GM12873 (cell line): ENCODE data around the gene CDKAL1.

ENCODE experiments used
- CTCF ChIP-seq: IDR thresholded peaks from 2 replicates; pipeline ENCODE4 v1.5.1; 2012; ENCODE audit warnings: low read depth, mild to moderate bottlenecking, moderate library complexity, low read length, control low read depth; ENCODE audit not compliant: insufficient read depth; ENCODE audit errors: missing control alignments

CDKAL1 gene

DNA sequence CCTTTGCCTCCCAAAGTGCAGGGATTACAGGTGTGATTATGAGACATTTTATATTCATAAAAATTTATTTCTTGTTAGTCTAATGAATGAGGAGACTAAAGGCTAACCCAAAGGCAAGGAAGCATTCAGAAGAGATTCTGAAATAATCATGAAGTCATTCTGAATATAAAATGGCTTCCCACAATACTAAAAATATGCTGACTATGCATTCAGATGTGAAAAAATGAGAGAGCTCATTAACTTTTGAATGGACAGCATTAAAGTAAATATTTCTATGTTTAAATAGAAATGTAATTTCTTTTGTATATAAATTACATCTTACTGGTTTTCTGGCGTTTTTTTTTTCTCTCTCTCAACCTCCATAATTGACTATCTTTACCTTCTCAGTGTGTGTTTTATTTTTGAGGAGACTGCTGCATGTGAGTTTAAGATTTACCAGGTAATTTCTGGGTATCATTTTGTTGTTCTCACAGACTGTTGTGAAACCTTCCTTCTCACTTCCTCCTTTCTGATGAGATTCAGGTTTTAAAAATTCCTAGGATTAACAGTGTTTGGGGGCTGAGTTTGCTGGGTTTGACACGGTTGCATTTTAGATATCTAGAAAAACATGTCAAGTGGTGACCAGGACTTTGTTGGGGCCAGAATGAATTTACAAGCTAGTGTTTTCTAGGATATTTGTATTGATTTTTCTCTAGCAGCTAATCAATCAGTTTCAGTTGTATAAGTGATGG lies 316.6 kb downstream of the CDKAL1 start:
- TF ChIP-seq CTCF = no peak

DNA sequence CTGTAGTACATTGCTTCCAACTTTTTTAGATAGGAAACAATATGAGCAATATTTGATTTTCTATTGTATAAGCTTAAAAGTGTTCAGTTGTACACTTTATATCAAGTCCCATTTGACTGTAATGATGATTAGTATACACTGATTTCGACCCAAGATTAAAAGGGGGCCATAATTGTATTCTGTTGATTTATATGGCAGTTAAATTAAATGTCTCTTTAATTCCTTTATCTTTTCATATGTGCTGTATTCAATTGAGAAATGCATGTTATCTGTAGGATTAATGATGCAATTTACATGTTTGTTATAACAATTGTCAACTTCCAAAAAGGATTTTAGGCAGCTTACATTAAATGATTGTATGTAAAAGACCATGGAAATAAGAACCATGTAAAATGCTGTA lies 317.5 kb downstream of the CDKAL1 start:
- no peak for TF ChIP-seq CTCF

GRCh38 chr6:20853828-20854227 lies 319.6 kb downstream of the CDKAL1 start:
- TF ChIP-seq CTCF = no peak

DNA sequence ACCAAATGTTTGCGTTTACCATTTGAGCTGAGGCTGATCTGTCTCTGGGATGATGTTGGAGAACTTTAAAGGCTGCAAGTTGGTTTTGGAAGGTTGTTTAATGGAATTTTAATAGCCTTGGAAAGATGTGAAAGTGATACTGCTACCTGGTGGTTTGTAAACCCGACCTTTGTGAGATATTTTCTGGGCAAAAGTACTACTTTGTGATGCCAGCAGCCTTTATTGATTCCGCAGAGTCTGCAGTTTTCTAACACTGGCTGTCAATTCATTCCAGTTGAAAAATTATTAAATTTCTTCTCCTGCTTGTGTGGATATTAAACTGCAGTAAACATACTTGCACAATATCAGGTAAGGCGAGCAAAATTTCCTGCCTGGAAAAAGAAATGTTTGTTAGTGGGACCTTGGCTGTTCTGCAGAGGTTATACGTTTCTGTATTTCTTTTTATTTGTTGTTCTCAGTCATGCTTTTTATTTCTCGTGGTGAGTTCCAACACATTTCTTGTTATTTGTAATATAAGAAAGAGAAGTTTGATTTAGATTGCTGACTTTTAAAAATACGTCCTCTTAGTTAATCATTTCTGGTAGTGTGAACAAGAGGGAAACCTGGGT lies 322.5 kb downstream of the CDKAL1 start:
- no peak for TF ChIP-seq CTCF

DNA sequence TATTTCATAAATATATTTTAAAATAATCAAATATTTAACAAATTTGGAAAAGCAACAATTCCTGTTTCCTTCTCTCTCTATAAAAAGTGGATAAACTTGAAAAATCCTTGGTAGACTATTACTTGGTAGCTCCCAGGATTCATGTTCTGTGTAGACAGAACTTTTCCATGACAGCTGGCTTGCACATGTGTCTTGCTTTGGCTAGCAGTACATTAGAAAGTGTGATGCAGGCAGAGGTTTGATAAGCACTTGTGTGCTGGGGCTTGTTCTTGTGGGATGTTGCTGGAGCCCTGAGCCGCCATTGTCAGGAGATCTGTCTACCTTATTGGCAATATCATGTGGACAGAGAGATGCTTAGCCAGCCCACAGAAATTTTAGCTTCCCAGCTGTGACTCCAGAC lies 327.2 kb downstream of the CDKAL1 start:
- no peak for TF ChIP-seq CTCF

DNA sequence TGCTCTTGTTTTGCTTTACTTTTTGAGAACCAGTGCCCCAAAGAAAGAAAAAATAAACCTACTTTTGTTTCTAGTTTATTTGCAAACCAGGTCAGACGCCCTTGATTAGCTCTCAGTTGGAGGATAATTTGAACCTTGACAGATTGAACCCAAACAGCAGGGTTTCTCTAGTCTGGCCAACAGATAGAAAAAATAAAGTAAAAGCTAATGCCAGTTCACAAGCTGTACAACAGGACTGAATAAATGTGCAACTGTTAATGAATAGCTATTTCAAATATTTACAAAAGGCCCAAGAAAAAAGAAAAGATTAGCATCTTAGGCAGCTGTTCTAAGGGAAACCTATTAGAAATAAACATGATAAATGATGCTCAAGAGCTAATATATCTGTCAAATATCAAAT lies 331.8 kb downstream of the CDKAL1 start:
- TF ChIP-seq CTCF = no peak

GRCh38 chr6:20866935-20867703 lies 332.9 kb downstream of the CDKAL1 start:
- TF ChIP-seq CTCF = no peak
